HG03280 (cell line): ENCODE measurements around the gene GON4L.
"Not testable (repeated sequence)": the region's sequence is repeated elsewhere in the genome, so short reads cannot be mapped to it uniquely, and the experiment has no call there.

ENCODE experiments used
- ATAC-seq: cut with Tn5 transposase; IDR thresholded peaks from one replicate; pipeline ENCODE4 v1.9.1; 2021; ENCODE audit warnings: mild to moderate bottlenecking, moderate library complexity; ENCODE audit not compliant: unreplicated experiment

The GON4L gene

GRCh38 chr1:155759966-155760630 is 96.9 kb downstream of the GON4L start:
- ATAC-seq: no peak

DNA sequence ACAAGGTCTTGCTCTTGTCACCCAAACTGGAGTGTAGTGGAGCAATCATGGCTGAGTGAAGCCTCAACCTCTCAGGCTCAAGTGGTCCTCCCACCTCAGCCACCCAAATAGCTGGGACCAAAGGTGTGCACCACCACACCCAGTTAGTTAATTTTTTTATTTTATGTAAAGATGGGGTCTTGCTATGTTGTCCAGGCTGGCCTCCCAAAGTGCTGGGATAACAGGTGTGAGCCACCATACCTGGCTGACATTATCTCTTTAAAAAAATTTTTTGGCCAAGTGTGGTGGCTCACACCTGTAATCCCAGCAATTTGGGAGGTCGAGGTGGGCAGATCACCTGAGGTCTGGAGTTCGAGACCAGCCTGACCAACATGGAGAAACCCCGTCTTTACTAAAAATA is 98.0 kb downstream of the GON4L start:
- not testable (repeated sequence) for ATAC-seq

DNA sequence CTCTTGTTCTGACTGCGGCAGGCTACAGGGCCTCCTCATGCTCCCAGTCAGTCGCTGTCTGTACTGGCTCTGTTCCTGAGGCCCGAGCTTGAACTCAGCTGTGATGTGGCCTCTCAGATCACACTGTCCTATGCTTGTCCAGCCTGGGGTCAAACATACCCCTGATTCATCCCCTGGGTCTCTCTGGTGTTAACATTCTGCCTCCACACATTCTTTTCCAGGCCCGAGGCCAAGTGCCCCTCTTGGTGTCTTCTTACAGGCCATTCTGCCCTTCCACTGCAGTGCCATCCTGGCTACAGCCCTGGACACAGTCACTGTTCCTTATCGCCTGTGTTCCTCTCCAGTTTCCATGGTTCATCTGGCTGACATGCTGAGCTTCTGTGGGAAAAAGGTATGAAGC is 108.9 kb downstream of the GON4L start:
- not testable (repeated sequence) for ATAC-seq

DNA sequence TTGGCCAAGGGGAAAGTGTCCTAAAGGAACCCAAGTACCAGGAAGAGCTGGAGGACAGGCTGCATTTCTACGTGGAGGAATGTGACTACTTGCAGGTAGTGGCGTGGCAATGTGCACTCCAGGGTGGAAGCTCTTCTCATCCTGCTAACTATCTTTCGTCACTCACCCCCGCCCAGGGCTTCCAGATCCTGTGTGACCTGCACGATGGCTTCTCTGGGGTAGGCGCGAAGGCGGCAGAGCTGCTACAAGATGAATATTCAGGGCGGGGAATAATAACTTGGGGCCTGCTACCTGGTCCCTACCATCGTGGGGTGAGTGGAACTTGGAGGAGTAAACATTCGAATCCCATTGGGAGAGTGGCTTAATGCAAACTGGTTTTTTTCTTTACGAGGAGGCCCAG is 109.4 kb downstream of the GON4L start:
- not testable (repeated sequence) for ATAC-seq

GRCh38 chr1:155745284-155746228 is 111.5 kb downstream of the GON4L start:
- ATAC-seq: peak; percentile 91

GRCh38 chr1:155744711-155745283 is 112.2 kb downstream of the GON4L start:
- ATAC-seq: no peak

DNA sequence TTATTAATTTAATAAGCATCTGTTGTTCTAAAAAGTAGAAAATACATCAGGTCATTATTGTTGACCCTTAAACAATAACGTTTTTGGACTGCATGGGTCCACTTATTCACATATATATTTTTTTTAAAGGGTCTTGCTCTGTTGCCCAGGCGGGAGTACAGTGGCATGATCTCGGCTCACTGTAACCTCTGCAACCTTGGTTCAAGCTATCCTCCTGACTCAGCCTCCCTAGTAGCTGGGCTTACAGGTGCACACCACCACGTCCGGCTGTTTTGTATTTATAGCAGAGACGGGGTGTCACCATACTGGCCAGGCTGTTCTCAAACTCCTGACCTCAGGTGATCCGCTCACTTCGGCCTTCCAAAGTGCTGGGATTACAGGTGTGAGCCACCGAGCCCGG is 115.1 kb downstream of the GON4L start:
- ATAC-seq: no peak

- ATAC-seq: no peak
Measured at GRCh38 chr1:155740995-155741394, 116.0 kb downstream of the GON4L start.

DNA sequence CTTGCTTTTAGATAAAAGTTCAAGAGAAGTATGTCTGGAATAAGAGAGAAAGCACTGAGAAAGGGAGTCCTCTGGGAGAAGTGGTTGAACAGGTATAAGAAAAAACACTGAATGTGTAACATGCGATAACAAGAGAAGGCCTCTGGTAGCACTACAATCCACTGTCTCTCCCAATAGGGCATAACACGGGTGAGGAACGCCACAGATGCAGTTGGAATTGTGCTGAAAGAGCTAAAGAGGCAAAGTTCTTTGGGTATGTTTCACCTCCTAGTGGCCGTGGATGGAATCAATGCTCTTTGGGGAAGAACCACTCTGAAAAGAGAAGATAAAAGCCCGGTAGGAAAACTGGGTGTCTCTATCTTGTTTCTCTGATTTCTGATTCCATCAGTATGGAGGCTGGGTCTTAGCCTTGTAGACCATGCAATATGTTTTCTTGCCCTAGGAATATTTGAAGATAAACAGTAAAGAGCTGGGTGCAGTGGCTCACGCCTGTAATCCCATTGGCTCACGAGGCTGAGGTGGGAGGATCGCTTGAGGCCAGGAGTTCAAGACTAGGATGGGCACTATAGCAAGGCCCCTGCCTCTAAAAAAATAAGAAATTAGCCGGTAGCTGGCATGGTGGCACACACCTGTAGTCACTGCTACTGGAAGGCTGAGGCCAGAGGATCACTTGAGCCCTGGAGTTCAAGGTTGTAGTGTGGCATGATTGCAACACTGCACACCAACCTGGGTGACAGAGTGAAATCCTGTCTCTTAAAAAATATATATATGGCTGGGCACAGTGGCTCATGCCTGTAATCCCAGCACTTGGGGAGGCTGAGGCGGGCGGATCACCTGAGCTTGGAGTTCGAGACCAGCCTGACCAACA is 127.7 kb downstream of the GON4L start:
- no peak for ATAC-seq

DNA sequence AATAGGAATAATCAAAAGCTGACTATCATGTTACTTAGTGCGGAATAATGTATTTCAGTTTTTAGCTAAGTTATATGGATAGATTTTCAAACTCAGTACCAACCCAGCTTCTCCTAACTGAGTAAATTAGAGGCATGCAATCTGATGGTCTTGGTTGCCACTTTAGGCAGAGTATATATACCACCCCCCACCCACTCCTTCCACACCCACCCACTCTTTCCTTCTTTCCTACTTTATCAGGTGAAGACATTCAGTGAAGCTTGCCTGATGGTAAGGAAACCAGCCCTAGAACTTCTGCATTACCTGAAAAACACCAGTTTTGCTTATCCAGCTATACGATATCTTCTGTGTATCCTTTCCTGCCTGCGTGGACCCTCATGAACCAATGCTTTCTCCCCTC is 131.9 kb downstream of the GON4L start:
- no peak for ATAC-seq

GRCh38 chr1:155719703-155720102 is 137.3 kb downstream of the GON4L start:
- ATAC-seq: no peak

GRCh38 chr1:155718524-155719115 is 138.4 kb downstream of the GON4L start:
- ATAC-seq: not testable (repeated sequence)

GRCh38 chr1:155717041-155717440 is 140.0 kb downstream of the GON4L start:
- ATAC-seq: no peak

DNA sequence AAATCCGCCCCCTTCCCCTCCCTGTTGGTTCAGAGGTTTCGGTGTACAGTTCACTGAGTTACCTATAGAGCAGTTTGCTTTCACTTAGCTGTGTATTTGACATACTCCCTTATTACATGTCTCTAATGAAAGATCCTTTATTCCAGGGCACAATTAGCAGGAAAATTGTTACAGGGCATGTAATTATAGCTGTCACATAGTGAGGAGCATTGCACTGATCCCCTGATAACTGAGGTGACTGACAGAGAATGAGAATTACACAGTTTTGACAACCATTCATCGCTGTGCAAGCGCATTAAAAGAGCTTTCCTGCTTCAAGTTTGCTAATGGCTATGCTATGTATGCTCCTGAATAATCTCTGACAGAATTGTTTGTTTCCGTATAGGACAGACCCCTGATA is 141.2 kb downstream of the GON4L start:
- ATAC-seq: no peak

DNA sequence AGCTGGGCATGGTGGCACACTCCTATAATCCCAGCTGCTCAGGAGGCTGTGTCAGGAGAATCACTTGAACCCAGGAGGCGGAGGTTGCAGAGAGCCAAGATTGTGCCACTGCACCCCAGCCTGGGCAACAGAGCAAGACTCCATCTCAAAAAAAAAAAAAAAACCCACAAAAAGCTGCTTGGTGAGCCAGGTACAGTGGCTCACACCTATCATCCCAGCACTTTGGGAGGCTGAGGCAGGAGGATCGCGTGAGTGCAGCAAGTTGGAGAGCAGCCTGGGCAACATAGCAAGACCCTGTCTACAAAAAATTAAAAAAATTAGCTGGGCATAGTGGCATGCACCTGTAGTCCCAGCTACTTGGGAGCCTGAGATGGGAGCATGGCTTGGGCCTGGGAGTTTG is 142.0 kb downstream of the GON4L start:
- ATAC-seq: not testable (repeated sequence)

DNA sequence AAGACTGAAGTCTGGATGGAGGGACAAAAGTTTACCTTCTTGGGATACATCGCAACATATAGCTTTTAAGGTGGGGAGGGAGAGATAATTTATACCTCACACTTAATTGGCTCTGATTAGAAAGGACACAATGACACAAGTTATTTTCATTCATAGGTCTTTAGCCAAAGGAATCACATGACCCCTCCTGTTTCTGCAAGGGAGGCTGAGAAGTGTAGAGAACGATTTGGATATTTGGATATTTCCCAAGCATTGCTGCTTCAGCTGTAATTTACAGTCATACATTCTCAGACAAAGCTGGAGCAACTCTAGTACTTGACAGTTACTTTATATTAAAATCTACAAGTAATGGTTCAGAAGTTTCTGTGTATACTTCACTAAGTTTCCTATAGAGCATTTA is 143.9 kb downstream of the GON4L start:
- ATAC-seq: no peak

DNA sequence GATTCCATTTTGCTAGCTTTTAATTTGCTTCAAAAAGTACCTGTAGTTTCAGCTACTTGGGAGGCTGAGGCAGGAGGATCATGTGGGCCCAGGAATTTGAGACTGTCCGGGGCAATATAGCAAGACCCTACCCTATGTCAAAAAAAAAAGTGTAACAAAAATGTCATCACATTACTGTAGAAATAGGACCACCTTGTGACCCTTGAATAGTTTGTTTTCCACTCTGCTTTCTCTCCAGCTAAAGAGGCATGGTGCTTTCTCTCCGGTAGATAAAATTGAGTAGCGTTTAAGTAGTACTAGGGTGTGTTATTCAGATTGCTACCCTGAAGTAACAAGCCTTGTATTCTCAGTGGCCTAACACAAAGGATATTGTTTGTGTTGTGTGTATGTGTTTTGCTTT is 144.4 kb downstream of the GON4L start:
- not testable (repeated sequence) for ATAC-seq

DNA sequence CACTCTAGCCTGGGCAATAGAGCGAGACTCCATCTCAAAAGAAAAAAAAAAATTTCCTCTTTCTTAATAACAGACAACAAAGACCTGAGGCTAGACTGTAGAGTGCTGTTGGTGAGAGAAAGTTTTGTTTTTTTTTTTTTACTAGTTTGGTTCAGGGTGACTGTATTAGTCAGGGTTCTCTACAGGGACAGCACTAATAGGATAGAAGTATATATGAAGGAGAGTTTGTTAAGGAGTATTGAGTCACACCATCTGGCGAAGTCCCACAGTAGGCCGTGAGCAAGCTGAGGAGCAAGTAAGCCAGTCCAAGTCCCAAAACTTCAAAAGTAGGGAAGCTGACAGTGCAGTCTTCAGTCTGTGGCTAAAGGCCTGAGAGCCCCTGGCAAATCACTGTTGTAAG is 145.6 kb downstream of the GON4L start:
- not testable (repeated sequence) for ATAC-seq

- no peak for ATAC-seq
Measured at GRCh38 chr1:155709391-155709790, 147.6 kb downstream of the GON4L start.

GRCh38 chr1:155706139-155706538 is 150.9 kb downstream of the GON4L start:
- no peak for ATAC-seq
